GM23338 (cell line): ENCODE results near the gene TRHDE.

Source experiments
- CTCF ChIP-seq, 2 experiments: fragments of 200-600 bp in 1 of 2; sonication (generic) in 1 of 2; conservative IDR thresholded peaks; 2 replicates each; pipeline versions ENCODE4 v1.5.1 to v1.6.1; 2016 to 2017; ENCODE audit warnings: antibody characterized with exemption in 2 of 2, low read depth in 2 of 2, mild to moderate bottlenecking in 2 of 2, moderate library complexity in 1 of 2
- EZH2 ChIP-seq: fragments of 200-600 bp; sonication (generic); IDR thresholded peaks from one replicate; pipeline ENCODE4 v1.8.0; 2017; ENCODE audit warnings: antibody characterized with exemption, mild to moderate bottlenecking, low read depth; ENCODE audit not compliant: unreplicated experiment

GRCh38 chr12:72338437-72338836 lies 66.3 kb downstream of the TRHDE start:
- no peak for TF ChIP-seq CTCF (conservative IDR thresholded peaks at IDR 0.05; ENCODE audit: low read depth in 2 of 2)
- TF ChIP-seq EZH2 = no peak
